GM19239 (cell line): ENCODE measurements around the gene LRIG1.

Source experiments
- DNase-seq: peaks from one replicate; pipeline ENCODE4 v3.0.0; 2011; ENCODE audit warnings: low spot score; ENCODE audit not compliant: insufficient read length
- FAIRE-seq: peaks from 2 replicates; lab custom pipeline; 2011; peaks lifted over from hg19 to GRCh38; lab: Jason Lieb, UNC

LRIG1 gene

GRCh38 chr3:66394753-66395249 lies 106.0 kb downstream of the LRIG1 start:
- no peak for FAIRE-seq
- DNase-seq: no peak

- peak; percentile 92 for FAIRE-seq
- peak; percentile 66 for DNase-seq
Observed at GRCh38 chr3:66394019-66394752, 106.6 kb downstream of the LRIG1 start.

- FAIRE-seq (peak; percentile 11), DNase-seq (no peak)
Observed at GRCh38 chr3:66393333-66394005, 107.4 kb downstream of the LRIG1 start.

GRCh38 chr3:66392966-66393332 lies 107.9 kb downstream of the LRIG1 start:
- no peak for DNase-seq
- no peak for FAIRE-seq

GRCh38 chr3:66392512-66392911 lies 108.3 kb downstream of the LRIG1 start:
- DNase-seq (no peak), FAIRE-seq (no peak)

- FAIRE-seq (peak; percentile 78), DNase-seq (no peak)
Observed at GRCh38 chr3:66390013-66390412, 110.8 kb downstream of the LRIG1 start.

- FAIRE-seq: peak; percentile 91
- no peak for DNase-seq
Observed at GRCh38 chr3:66386925-66387650, 113.7 kb downstream of the LRIG1 start.

GRCh38 chr3:66386011-66386924 lies 114.6 kb downstream of the LRIG1 start:
- DNase-seq (peak; percentile 72), FAIRE-seq (peak; percentile 98)

- DNase-seq: no peak
- FAIRE-seq: no peak
Observed at GRCh38 chr3:66385066-66385465, 115.8 kb downstream of the LRIG1 start.

GRCh38 chr3:66383998-66384745 lies 116.7 kb downstream of the LRIG1 start:
- DNase-seq (no peak), FAIRE-seq (no peak)

GRCh38 chr3:66383023-66383422 lies 117.8 kb downstream of the LRIG1 start:
- FAIRE-seq (no peak), DNase-seq (no peak)

- DNase-seq: no peak
- FAIRE-seq: no peak
Observed at GRCh38 chr3:66382142-66382541, 118.7 kb downstream of the LRIG1 start.

GRCh38 chr3:66381626-66382025 lies 119.2 kb downstream of the LRIG1 start:
- FAIRE-seq: no peak
- DNase-seq: no peak

GRCh38 chr3:66380200-66380932 lies 120.5 kb downstream of the LRIG1 start:
- DNase-seq (no peak), FAIRE-seq (no peak)

GRCh38 chr3:66379565-66379964 lies 121.3 kb downstream of the LRIG1 start:
- FAIRE-seq (no peak), DNase-seq (no peak)

GRCh38 chr3:66378256-66378655 lies 122.6 kb downstream of the LRIG1 start:
- DNase-seq: no peak
- FAIRE-seq: no peak

- FAIRE-seq (no peak), DNase-seq (no peak)
Observed at GRCh38 chr3:66377800-66378199, 123.0 kb downstream of the LRIG1 start.

- no peak for DNase-seq
- FAIRE-seq: no peak
Observed at GRCh38 chr3:66376568-66376967, 124.3 kb downstream of the LRIG1 start.
